ENCODE results near the gene PRKRIP1. TPM values are rescaled to one million over a fixed set of nuclear protein-coding genes. Genes with fewer than 3 reads are reported as not detected.

Gene PRKRIP1
- total RNA-seq, 1 donor, result 14.5 TPM

DNA sequence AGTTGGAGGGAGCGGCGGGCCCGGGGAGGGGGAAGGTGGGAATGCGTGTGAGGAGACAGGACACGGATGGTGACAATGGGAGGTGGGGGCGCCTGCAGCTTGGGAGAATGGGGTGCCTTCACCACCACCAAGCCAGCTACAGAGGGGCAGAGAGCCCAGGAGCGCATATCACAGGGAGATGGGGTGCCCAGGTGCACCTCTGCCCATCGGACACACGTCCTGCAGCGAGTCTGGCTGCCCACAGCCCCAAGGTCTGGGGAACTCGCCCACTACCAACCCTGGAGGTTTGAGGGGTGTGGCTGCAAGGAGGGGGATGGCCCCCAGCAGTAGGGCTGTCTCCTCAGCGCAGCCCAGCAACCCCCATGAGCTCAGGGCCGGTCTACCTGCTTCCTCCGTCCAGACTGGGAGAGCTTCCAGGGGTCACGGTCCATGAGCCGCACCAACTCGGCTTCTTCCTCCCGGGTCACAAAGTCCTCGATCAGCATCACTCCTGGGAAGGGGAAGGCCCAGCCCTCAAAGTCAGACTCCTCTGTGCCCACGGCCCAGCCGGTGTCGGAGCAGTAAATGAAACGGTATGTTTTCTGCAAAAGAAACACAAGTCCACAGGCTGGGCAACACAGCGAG lies 63.2 kb downstream of the PRKRIP1 start:
- Histone ChIP-seq H3K36me3 (ENCODE audit: insufficient read depth, low read length) (peaks cover 14% of the 10 kb centered on the region), H3K27me3 (ENCODE audit: insufficient read depth, low read length) (no peaks in the 10 kb centered on the region), H3K4me1 (ENCODE audit: insufficient read depth, low read length) (peaks cover 5% of the 10 kb centered on the region), H3K4me3 (ENCODE audit: insufficient read depth, low read length) (no peak overlapping the region), H3K27ac (ENCODE audit: low read depth, low read length) (no peak overlapping the region), H3K79me2 (ENCODE audit: insufficient read depth, low read length) (peaks cover 28% of the 10 kb centered on the region), H3K9me3 (ENCODE audit: low read depth, low read length) (no peaks in the 10 kb centered on the region), H3K4me2 (ENCODE audit: insufficient read depth, low read length) (no peak overlapping the region), H2AFZ (ENCODE audit: low read length) (no peak overlapping the region), H4K20me1 (ENCODE audit: insufficient read depth, low read length) (peaks cover 9% of the 10 kb centered on the region)
- peak; percentile 47 for DNase-seq (ENCODE audit: insufficient read length, low spot score, missing footprints)
- TF ChIP-seq, protein P1, sequence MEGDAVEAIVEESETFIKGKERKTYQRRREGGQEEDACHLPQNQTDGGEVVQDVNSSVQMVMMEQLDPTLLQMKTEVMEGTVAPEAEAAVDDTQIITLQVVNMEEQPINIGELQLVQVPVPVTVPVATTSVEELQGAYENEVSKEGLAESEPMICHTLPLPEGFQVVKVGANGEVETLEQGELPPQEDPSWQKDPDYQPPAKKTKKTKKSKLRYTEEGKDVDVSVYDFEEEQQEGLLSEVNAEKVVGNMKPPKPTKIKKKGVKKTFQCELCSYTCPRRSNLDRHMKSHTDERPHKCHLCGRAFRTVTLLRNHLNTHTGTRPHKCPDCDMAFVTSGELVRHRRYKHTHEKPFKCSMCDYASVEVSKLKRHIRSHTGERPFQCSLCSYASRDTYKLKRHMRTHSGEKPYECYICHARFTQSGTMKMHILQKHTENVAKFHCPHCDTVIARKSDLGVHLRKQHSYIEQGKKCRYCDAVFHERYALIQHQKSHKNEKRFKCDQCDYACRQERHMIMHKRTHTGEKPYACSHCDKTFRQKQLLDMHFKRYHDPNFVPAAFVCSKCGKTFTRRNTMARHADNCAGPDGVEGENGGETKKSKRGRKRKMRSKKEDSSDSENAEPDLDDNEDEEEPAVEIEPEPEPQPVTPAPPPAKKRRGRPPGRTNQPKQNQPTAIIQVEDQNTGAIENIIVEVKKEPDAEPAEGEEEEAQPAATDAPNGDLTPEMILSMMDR (IDR thresholded peaks at IDR 0.05; ENCODE audit: extremely low read depth, low read depth, low read length), result no peak

- peak; percentile 61 for DNase-seq (ENCODE audit: insufficient read length, low spot score, missing footprints)
- Histone ChIP-seq H3K9me3 (ENCODE audit: low read depth, low read length) (no peaks in the 10 kb centered on the region), H3K4me3 (ENCODE audit: insufficient read depth, low read length) (no peak overlapping the region), H3K4me2 (ENCODE audit: insufficient read depth, low read length) (no peak overlapping the region), H3K79me2 (ENCODE audit: insufficient read depth, low read length) (peaks cover 33% of the 10 kb centered on the region), H3K27ac (ENCODE audit: low read depth, low read length) (no peak overlapping the region), H3K4me1 (ENCODE audit: insufficient read depth, low read length) (peaks cover 7% of the 10 kb centered on the region), H3K27me3 (ENCODE audit: insufficient read depth, low read length) (no peaks in the 10 kb centered on the region), H4K20me1 (ENCODE audit: insufficient read depth, low read length) (peaks cover 9% of the 10 kb centered on the region), H3K36me3 (ENCODE audit: insufficient read depth, low read length) (peaks cover 14% of the 10 kb centered on the region), H2AFZ (ENCODE audit: low read length) (no peak overlapping the region)
- TF ChIP-seq, protein P1 (IDR thresholded peaks at IDR 0.05; ENCODE audit: extremely low read depth, low read depth, low read length), result no peak
Measured at GRCh38 chr7:102460467-102460866, 64.3 kb downstream of the PRKRIP1 start.

DNA sequence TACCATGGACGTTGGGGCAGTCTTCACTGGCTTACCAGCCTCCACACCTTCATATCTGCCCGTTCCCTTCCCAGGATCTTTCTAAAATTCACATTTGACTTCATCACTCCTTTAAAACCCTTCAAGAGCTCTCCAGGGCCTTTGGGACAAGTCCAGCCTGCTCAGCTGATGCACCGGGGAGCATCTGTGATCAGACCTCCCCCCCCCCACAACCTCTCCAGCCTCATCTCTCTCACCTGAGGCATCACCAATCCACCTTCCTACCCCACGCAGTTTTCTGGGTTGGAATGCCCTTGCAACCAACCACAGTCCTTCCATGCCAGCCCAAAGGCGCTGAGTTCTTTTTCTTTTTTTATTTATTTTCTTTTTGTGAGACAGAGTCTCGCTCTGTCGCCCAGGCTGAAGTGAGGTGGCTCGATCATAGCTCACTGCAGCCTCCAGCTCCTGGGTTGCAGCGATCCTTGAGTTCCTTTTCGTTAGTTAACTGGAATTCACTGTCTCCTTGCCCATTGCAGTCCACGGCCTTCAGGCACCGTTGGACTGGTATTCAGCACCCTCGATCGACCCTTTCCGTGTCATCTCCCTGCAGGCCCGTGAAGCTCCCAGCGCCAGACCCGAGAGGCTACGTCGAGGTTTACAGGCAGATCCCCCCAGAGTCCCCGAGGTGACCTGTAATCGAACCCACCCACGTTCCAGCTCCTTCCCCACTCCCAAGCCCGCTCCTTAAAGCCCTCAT lies 67.8 kb downstream of the PRKRIP1 start:
- Histone ChIP-seq H3K27ac (ENCODE audit: low read depth, low read length) (peak overlapping the region; percentile 70), H3K27me3 (ENCODE audit: insufficient read depth, low read length) (no peaks in the 10 kb centered on the region), H3K4me1 (ENCODE audit: insufficient read depth, low read length) (peaks cover 13% of the 10 kb centered on the region), H3K9me3 (ENCODE audit: low read depth, low read length) (no peaks in the 10 kb centered on the region), H4K20me1 (ENCODE audit: insufficient read depth, low read length) (peaks cover 5% of the 10 kb centered on the region), H3K4me3 (ENCODE audit: insufficient read depth, low read length) (peak overlapping the region; percentile 91), H3K79me2 (ENCODE audit: insufficient read depth, low read length) (peaks cover 40% of the 10 kb centered on the region), H2AFZ (ENCODE audit: low read length) (peak overlapping the region; percentile 94), H3K36me3 (ENCODE audit: insufficient read depth, low read length) (peaks cover 4% of the 10 kb centered on the region), H3K4me2 (ENCODE audit: insufficient read depth, low read length) (peak overlapping the region; percentile 86)
- DNase-seq (ENCODE audit: insufficient read length, low spot score, missing footprints), result peak; percentile 92
- TF ChIP-seq, protein P1 (IDR thresholded peaks at IDR 0.05; ENCODE audit: extremely low read depth, low read depth, low read length), result no peak

- Histone ChIP-seq H3K4me3 (ENCODE audit: insufficient read depth, low read length) (peak within 1 kb of the TSS; percentile 91), H4K20me1 (ENCODE audit: insufficient read depth, low read length) (peaks cover 5% of the 10 kb centered on the region), H3K9me3 (ENCODE audit: low read depth, low read length) (no peaks in the 10 kb centered on the region), H3K27me3 (ENCODE audit: insufficient read depth, low read length) (no peaks in the 10 kb centered on the region), H2AFZ (ENCODE audit: low read length) (peak within 1 kb of the TSS; percentile 94), H3K79me2 (ENCODE audit: insufficient read depth, low read length) (peaks cover 40% of the 10 kb centered on the region), H3K36me3 (ENCODE audit: insufficient read depth, low read length) (no peaks in the 10 kb centered on the region), H3K27ac (ENCODE audit: low read depth, low read length) (peak within 1 kb of the TSS; percentile 70), H3K4me2 (ENCODE audit: insufficient read depth, low read length) (peak within 1 kb of the TSS; percentile 86), H3K4me1 (ENCODE audit: insufficient read depth, low read length) (peaks cover 13% of the 10 kb centered on the region)
- peak; percentile 100 for DNase-seq (ENCODE audit: insufficient read length, low spot score, missing footprints)
- TF ChIP-seq, protein P1 (IDR thresholded peaks at IDR 0.05; ENCODE audit: extremely low read depth, low read depth, low read length), result no peak
Measured at GRCh38 chr7:102464577-102465280, 68.6 kb downstream of the PRKRIP1 start, which contains the start of the genes ALKBH4 and LRWD1. ALKBH4 (minus strand) TSS chr7:102464863; CDS start chr7:102464836, 27 bp downstream. LRWD1 (plus strand) TSS chr7:102464984; CDS start chr7:102465081, 97 bp downstream.

Data from osteoblast (primary cell).